HCT116 (cell line): ENCODE results near the gene TAPT1. TPM values are rescaled to one million over a fixed set of nuclear protein-coding genes. Genes with fewer than 3 reads are reported as not detected.

Experiments used
- ATAC-seq: fragments of 200-7000 bp; cut with Tn5 transposase; 2 replicates; pipeline ENCODE4 v1.9.1; 2020; ENCODE audit warnings: mild to moderate bottlenecking, moderate library complexity
- BruUV-seq: library from RNA; stranded (reverse); fragments of 400-500 nt; replicated peaks from 2 replicates; lab custom pipeline; 2021; lab: Mats Ljungman, UMichigan
- CTCF ChIA-PET: fragments of 300-600 bp; sonication (Branson Sonifier 250); formaldehyde crosslinking; loops from one replicate; lab custom pipeline; 2021; ENCODE audit warnings: antibody characterized with exemption; lab: Charles Lee
- POLR2A ChIA-PET: fragments of 300-600, 350-600 bp; sonication (Branson Sonifier 250); formaldehyde crosslinking; loops from one replicate; lab custom pipeline; 2021; ENCODE audit warnings: antibody characterized with exemption; lab: Charles Lee
- RAD21 ChIA-PET, 2 experiments: fragments of 300-600 bp; sonication (Branson Sonifier 250); formaldehyde crosslinking; loops; one replicate each; lab custom pipeline; 2023; ENCODE audit warnings: low total read pairs in 2 of 2; ENCODE audit not compliant: uncharacterized antibody in 2 of 2, unreplicated experiment in 2 of 2, low non-redundant PET in 1 of 2; lab: Charles Lee
- DNase-seq: peaks from one replicate; pipeline ENCODE4 v3.0.0-alpha.2; 2010; ENCODE audit warnings: low read depth, low spot score
- H2AFZ ChIP-seq: fragments of 200-600 bp; shearing (Covaris generic), sonication (generic); 2 replicates; pipeline ENCODE4 v1.6.1; 2017; ENCODE audit warnings: low read depth, mixed run types, mixed read lengths, antibody characterized with exemption, low read length; ENCODE audit not compliant: poor library complexity, severe bottlenecking
- H3K27ac ChIP-seq: 2 replicates; pipeline ENCODE4 v1.5.1; 2012; ENCODE audit warnings: low read depth, low read length
- H3K27me3 ChIP-seq: fragments of 200-600 bp; sonication (generic); 2 replicates; pipeline ENCODE4 v1.6.1; 2016; ENCODE audit warnings: mixed run types, low read length, mixed read lengths; ENCODE audit not compliant: insufficient read depth
- H3K36me3 ChIP-seq, 2 experiments: fragments of 200-500 bp in 1 of 2; fragments of 200-600 bp in 1 of 2; sonication (Bioruptor generic) in 1 of 2; sonication (generic) in 1 of 2; 2 replicates each; pipeline versions ENCODE4 v1.5.1 to v1.6.1; 2014 to 2016; ENCODE audit warnings: low read length in 2 of 2, inconsistent platforms in 1 of 2, mixed read lengths in 1 of 2, mixed run types in 1 of 2; ENCODE audit not compliant: insufficient read depth in 2 of 2, control insufficient read depth in 1 of 2
- H3K4me1 ChIP-seq, 2 experiments: fragments of 200-600 bp in 1 of 2; sonication (generic) in 1 of 2; 2 replicates each; pipeline versions ENCODE4 v1.5.1 to v1.6.1; 2012 to 2017; ENCODE audit warnings: low read length in 2 of 2, inconsistent platforms in 1 of 2, mild to moderate bottlenecking in 1 of 2, mixed read lengths in 1 of 2, mixed run types in 1 of 2, moderate library complexity in 1 of 2; ENCODE audit not compliant: insufficient read depth in 2 of 2, control insufficient read depth in 1 of 2
- H3K4me2 ChIP-seq: fragments of 200-600 bp; sonication (generic); 2 replicates; pipeline ENCODE4 v1.6.1; 2017; ENCODE audit warnings: mixed run types, low read length, mixed read lengths
- H3K4me3 ChIP-seq, 2 experiments: fragments of 200-600 bp in 1 of 2; sonication (generic) in 1 of 2; replicated peaks in 1 of 2; 2 replicates each; pipeline ENCODE4 v1.5.1; 2011 to 2016; ENCODE audit warnings: low read length in 2 of 2, control low read depth in 1 of 2, low read depth in 1 of 2, mild to moderate bottlenecking in 1 of 2, mixed read lengths in 1 of 2, mixed run types in 1 of 2
- H3K79me2 ChIP-seq: fragments of 200-600 bp; sonication (generic); 2 replicates; pipeline ENCODE4 v1.6.1; 2017; ENCODE audit warnings: mild to moderate bottlenecking, mixed run types, low read length, moderate library complexity, mixed read lengths; ENCODE audit not compliant: insufficient read depth
- H3K9ac ChIP-seq: fragments of 200-600 bp; sonication (generic); 2 replicates; pipeline ENCODE4 v1.6.1; 2016; ENCODE audit warnings: low read length, mixed read lengths
- H3K9me2 ChIP-seq: fragments of 200-600 bp; sonication (generic), shearing (Covaris generic); 2 replicates; pipeline ENCODE4 v1.6.1; 2017; ENCODE audit warnings: mixed run types, mild to moderate bottlenecking, moderate library complexity; ENCODE audit not compliant: insufficient read depth
- H3K9me3 ChIP-seq, 2 experiments: fragments of 200-500 bp in 1 of 2; fragments of 200-600 bp in 1 of 2; sonication (Bioruptor generic) in 1 of 2; sonication (generic) in 1 of 2; 2 replicates each; pipeline ENCODE4 v1.6.1; 2014 to 2017; ENCODE audit warnings: low read length in 2 of 2, mixed read lengths in 2 of 2, inconsistent platforms in 1 of 2, low read depth in 1 of 2, mild to moderate bottlenecking in 1 of 2, mixed run types in 1 of 2, moderate library complexity in 1 of 2; ENCODE audit not compliant: control insufficient read depth in 1 of 2, insufficient read depth in 1 of 2
- H4K20me1 ChIP-seq: fragments of 200-600 bp; sonication (generic), shearing (Covaris generic); 2 replicates; pipeline ENCODE4 v1.6.1; 2017; ENCODE audit warnings: mixed run types, mild to moderate bottlenecking, moderate library complexity; ENCODE audit not compliant: insufficient read depth
- CBX3 ChIP-seq: IDR thresholded peaks from 2 replicates; pipeline ENCODE4 v1.6.1; 2012; ENCODE audit warnings: low read depth
- CEBPB ChIP-seq: IDR thresholded peaks from 2 replicates; pipeline ENCODE4 v1.6.1; 2012; ENCODE audit warnings: low read depth
- EGR1 ChIP-seq: IDR thresholded peaks from 2 replicates; pipeline ENCODE4 v1.6.1; 2012; ENCODE audit warnings: low read depth
- ELF1 ChIP-seq: IDR thresholded peaks from 2 replicates; pipeline ENCODE4 v1.6.1; 2012; ENCODE audit warnings: low read depth, borderline replicate concordance
- EZH2 ChIP-seq: fragments of 200-600 bp; sonication (generic); IDR thresholded peaks from 2 replicates; pipeline ENCODE4 v1.6.1; 2017; ENCODE audit warnings: antibody characterized with exemption, mixed run types
- EZH2phosphoT487 ChIP-seq: fragments of 200-600 bp; IDR thresholded peaks from 2 replicates; pipeline ENCODE4 v1.6.1; 2018; ENCODE audit warnings: antibody characterized with exemption, borderline replicate concordance
- FOSL1 ChIP-seq: IDR thresholded peaks from 2 replicates; pipeline ENCODE4 v1.6.1; 2012; ENCODE audit warnings: low read depth
- MAX ChIP-seq: IDR thresholded peaks from 2 replicates; pipeline ENCODE4 v1.6.1; 2012
- RAD21 ChIP-seq: IDR thresholded peaks from 2 replicates; pipeline ENCODE4 v1.6.1; 2012; ENCODE audit warnings: low read depth, mild to moderate bottlenecking
- REST ChIP-seq: IDR thresholded peaks from 2 replicates; pipeline ENCODE4 v1.6.1; 2012; ENCODE audit warnings: low read depth
- SP1 ChIP-seq: IDR thresholded peaks from 2 replicates; pipeline ENCODE4 v1.6.1; 2012; ENCODE audit warnings: low read depth
- SRF ChIP-seq: IDR thresholded peaks from 2 replicates; pipeline ENCODE4 v1.6.1; 2012; ENCODE audit warnings: low read depth
- YY1 ChIP-seq: IDR thresholded peaks from 2 replicates; pipeline ENCODE4 v1.6.1; 2011; ENCODE audit warnings: low read length, low read depth, moderate library complexity, mild to moderate bottlenecking; ENCODE audit not compliant: insufficient replicate concordance; ENCODE audit errors: extremely low read depth
- ZBTB33 ChIP-seq: IDR thresholded peaks from 2 replicates; pipeline ENCODE4 v1.6.1; 2011; ENCODE audit warnings: mild to moderate bottlenecking, low read length, moderate library complexity; ENCODE audit not compliant: insufficient replicate concordance; ENCODE audit errors: extremely low read depth
- ZFX ChIP-seq: fragments of 450-650 bp; IDR thresholded peaks from 2 replicates; pipeline ENCODE4 v1.6.1; 2017
- ZNF274 ChIP-seq: fragments of 200-500 bp; sonication (Bioruptor generic); IDR thresholded peaks from 2 replicates; pipeline ENCODE4 v1.6.1; 2014; ENCODE audit warnings: mild to moderate bottlenecking, low read depth, low read length, inconsistent platforms
- intact Hi-C: fragments of 100-400 bp; cut with micrococcal nuclease; formaldehyde crosslinking; loops from 2 replicates; pipeline ENCODE4 v1.10.0; 2022
- total RNA-seq: library from RNA; stranded (reverse); gene quantifications from one replicate; pipeline ENCODE4 v1.2.1, GENCODE V29; 2021; ENCODE audit not compliant: unreplicated experiment

Gene TAPT1
- total RNA-seq, 1 experiment from 2014 or later = 11.7 TPM

- CTCF ChIA-PET = no interaction called here
- TF ChIP-seq MAX = no peak
- no peak for TF ChIP-seq EZH2
- TF ChIP-seq FOSL1 = no peak
- no peak for TF ChIP-seq ZNF274
- no peak for TF ChIP-seq ZFX
- no peak for TF ChIP-seq CBX3
- TF ChIP-seq SRF = no peak
- no peak for TF ChIP-seq REST
- no peak for TF ChIP-seq ELF1
- no peak for TF ChIP-seq EZH2phosphoT487
- no peak for TF ChIP-seq SP1
- TF ChIP-seq EGR1 = no peak
- no peak for TF ChIP-seq RAD21
- TF ChIP-seq YY1 = no peak
- TF ChIP-seq CEBPB = no peak
- no peak for TF ChIP-seq ZBTB33
- TF ChIP-seq, all 23 proteins: peak for 0
- H3K27me3 ChIP-seq = peaks cover 11% of the 10 kb centered on the region; the same call in 1 of the 2 replicates
- no TSS peak for BruUV-seq
- H3K9me2 ChIP-seq = no peaks in the 10 kb centered on the region
- no peaks in the 10 kb centered on the region for H3K4me1 ChIP-seq
- H3K9me3 ChIP-seq = no peaks in the 10 kb centered on the region
- H3K4me3 ChIP-seq = no peak overlapping the region
- DNase-seq (no peak), ATAC-seq (no peak)
- H2AFZ ChIP-seq = no peak overlapping the region
- H3K36me3 ChIP-seq = no peaks in the 10 kb centered on the region
- H3K79me2 ChIP-seq = no peaks in the 10 kb centered on the region
- no peak overlapping the region for H3K4me2 ChIP-seq
- intact Hi-C loops = no loop called here
- H3K9ac ChIP-seq = no peak overlapping the region
- H4K20me1 ChIP-seq = no peaks in the 10 kb centered on the region
- ChIA-PET RAD21 (no interaction called here), POLR2A (no interaction called here)
- no peak overlapping the region for H3K27ac ChIP-seq
Measured at GRCh38 chr4:16116493-16116990, 109.7 kb downstream of the TAPT1 start.
